ENCODE results near the gene OR10H3. TPM values are rescaled to one million over a fixed set of nuclear protein-coding genes. Genes with fewer than 3 reads are reported as not detected.
"Not testable (repeated sequence)": the region's sequence is repeated elsewhere in the genome, so short reads cannot be mapped to it uniquely, and the experiment has no call there.

Gene OR10H3
- polyA plus RNA-seq (ENCODE audit: insufficient read length in 3 of 3): not detected

- no peak for DNase-seq (ENCODE audit: low read depth in 3 of 3, low spot score in 2 of 3)
These were observed at the start of gene OR10H3 for GRCh38 chr19:15737722-15738121. TSS of gene OR10H3 (plus strand) at chr19:15737985. CDS start at chr19:15741393, 3,408 bp downstream.

GRCh38 chr19:15696654-15697194 lies 41.1 kb upstream of the OR10H3 start:
- DNase-seq (ENCODE audit: low read depth in 3 of 3, low spot score in 2 of 3): no peak

- DNase-seq (ENCODE audit: low read depth in 3 of 3, low spot score in 2 of 3): no peak
These were observed 35.8 kb upstream of the OR10H3 start for GRCh38 chr19:15701757-15702533.

DNA sequence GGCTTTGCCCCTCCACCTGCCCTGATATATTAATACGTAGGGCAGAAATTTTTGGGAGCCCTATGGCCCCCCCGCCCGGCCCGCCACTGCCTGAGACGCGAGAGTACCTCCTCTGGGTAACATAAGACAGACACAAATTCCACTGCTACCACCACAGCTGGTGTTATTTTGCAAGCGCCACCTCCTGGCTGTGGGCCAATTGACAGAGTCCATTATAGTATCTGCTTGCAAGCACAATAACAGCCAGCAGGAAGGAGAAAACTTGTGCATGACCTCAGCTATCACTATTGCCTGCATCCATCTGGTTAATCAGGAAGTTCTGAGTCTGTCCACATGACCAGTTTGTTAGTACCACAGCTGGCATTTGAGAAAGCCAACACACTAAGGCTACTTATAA lies 35.3 kb upstream of the OR10H3 start:
- DNase-seq (ENCODE audit: low read depth in 3 of 3, low spot score in 2 of 3): peak in 1 of 3 donors; percentile 12

GRCh38 chr19:15714638-15715037 lies 23.1 kb upstream of the OR10H3 start:
- DNase-seq (ENCODE audit: low read depth in 3 of 3, low spot score in 2 of 3): no peak

DNA sequence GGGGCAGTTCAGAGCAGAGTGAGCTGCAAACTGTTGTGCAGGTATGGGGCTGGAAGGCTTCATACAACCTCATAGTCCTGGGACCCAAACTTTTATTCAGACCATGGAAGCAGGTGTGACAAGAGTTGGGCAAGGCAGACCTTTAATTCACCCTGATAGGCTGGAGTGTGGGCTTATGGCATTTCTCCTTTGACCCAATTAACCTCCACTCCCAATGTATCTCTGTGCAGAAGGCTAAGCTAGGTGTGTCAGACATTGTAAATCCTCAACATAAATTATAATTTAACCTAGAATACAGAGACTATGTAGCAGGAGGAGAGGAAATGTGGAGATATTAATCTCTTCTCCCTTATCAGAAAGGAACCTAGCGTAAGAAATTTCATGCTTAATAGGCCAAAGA lies 22.1 kb upstream of the OR10H3 start:
- no peak for DNase-seq (ENCODE audit: low read depth in 3 of 3, low spot score in 2 of 3)

- DNase-seq (ENCODE audit: low read depth in 3 of 3, low spot score in 2 of 3): no peak
These were observed 20.0 kb upstream of the OR10H3 start for GRCh38 chr19:15717809-15718208.

- no peak for DNase-seq (ENCODE audit: low read depth in 3 of 3, low spot score in 2 of 3)
These were observed 16.5 kb upstream of the OR10H3 start for GRCh38 chr19:15721268-15721667.

- DNase-seq (ENCODE audit: low read depth in 3 of 3, low spot score in 2 of 3): no peak
These were observed 14.8 kb upstream of the OR10H3 start for GRCh38 chr19:15722956-15723355.

DNA sequence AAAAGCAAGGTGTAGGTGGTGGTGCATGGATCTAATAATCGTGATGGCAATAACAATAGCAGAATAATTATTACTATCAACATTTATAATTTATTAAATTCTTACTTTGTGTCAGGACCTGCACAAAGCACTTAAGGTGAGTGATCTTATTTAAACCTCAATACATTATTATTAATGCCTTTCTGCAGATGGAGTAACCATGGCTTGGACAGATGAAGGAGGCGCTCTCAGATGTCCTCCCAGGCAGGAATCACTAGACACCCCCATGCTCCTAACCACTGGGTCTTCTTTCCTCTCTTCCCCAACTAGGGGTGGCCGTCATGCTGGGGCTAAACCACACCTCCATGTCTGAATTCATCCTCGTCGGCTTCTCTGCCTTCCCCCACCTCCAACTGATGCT lies 10.1 kb upstream of the OR10H3 start, which contains the start of gene OR10H2:
Gene OR10H2 (plus strand): TSS at position 301 of the 400 bp plus-strand sequence. CDS start 20 bp downstream, at position 321.
- DNase-seq (ENCODE audit: low read depth in 3 of 3, low spot score in 2 of 3): no peak

DNA sequence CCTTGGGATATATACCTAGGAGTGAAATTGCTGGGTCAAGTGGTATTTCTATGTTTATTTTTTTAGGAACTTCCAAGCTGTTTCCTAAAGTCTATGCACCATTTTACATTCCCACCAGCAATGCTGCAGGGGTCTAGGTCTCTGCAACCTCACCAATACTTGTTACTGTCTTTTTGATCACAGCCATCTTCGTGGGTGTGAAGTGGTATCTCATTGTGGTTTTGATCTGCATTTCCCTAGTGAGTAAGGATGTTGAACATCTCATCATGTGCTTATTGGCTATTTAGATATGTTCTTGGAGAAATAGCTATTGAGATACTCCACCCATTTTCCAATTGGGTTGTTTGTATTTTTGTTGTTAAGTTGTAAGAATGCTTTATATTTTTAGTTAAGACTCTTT lies 7.2 kb upstream of the OR10H3 start:
- no peak for DNase-seq (ENCODE audit: low read depth in 3 of 3, low spot score in 2 of 3)

- no peak for DNase-seq (ENCODE audit: low read depth in 3 of 3, low spot score in 2 of 3)
These were observed 5.4 kb upstream of the OR10H3 start for GRCh38 chr19:15732388-15732787.

DNA sequence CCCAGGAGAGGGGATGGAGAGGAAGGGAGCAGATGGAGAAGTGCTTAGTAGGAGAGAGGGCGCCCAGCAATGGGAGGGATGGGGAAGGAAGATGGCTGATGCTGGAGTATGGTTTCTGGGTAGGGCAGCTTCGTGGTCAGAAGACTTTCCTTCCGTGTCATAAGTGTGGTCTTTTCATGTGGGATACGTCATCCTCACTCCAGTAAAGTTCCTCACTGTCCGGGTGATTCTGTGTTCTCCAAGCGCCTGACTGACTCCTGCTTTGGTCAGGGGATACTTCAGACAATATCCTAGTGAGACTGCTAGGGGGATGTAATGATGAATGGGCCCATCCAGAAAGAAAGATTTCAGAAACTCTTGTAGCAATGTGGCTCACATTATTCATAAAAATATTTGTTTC lies 3.9 kb upstream of the OR10H3 start:
- DNase-seq (ENCODE audit: low read depth in 3 of 3, low spot score in 2 of 3): no peak

GRCh38 chr19:15740785-15741184 lies 3.0 kb downstream of the OR10H3 start:
- no peak for DNase-seq (ENCODE audit: low read depth in 3 of 3, low spot score in 2 of 3)

DNA sequence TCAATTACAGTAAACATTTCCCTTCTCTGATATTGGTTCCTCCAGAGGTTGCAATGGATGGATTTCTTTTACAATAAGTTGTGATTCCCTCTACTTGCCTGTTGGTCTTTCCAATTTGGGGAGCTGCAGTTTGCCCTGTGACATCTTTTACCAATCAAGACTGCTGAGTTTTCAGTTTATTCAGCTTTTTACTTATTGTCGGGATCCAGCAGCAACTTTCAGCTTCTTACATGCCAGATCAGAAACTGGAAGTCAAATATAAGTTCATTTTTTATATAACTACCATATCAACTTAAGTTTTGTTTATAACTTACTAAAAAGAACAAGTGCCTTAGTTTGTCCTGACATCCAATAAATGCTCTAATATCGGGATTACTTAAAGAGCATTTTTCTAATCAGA lies 10.5 kb downstream of the OR10H3 start:
- DNase-seq (ENCODE audit: low read depth in 3 of 3, low spot score in 2 of 3): no peak

DNA sequence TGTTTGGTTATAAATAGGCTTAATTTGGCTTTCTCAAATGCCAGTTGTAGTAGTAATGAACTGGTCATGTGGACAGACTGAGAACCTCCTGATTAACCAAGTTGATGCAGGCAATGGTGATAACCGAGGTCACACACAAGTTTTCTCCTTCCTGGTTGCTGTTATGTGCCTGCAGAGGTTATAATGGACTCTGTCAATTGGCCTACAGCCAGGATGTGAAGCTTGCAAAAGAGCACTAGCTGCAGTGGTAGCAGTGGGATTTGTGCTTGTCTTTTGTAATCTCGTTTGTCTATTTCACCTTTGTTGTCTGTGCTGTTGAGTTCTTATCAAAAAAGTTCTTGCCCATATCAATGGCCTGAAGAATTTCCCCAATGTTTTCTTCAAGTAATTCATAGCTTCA lies 20.6 kb downstream of the OR10H3 start:
- DNase-seq (ENCODE audit: low read depth in 3 of 3, low spot score in 2 of 3): no peak

DNA sequence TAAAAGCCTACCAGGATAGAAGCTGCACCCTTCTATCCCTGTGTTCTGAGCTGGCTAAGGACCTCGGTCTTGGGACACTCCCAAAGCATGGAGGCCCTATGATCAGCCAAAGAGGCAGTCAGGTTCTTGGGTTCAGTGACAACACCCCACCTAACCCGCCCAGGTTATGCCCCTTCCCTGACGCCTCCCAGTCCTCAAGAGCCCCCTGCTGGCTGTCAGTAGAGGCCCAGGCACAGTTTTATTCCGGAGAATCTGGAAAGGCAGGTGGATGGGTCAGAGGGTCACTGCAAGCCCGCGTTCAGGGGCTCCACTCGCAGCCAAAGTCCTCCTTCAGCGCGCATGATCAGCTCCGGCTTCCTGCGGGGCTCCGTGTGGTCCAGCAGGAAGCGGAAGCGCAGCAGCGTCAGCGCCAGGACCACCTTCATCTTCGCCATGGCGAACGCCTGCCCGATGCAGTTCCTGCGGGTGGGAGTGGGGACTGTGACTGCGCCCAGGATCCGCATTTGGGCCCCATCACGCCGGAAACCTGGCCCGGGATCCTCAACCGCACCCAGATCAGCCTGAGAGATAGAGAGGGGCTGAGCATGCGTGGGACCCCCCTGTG lies 22.3 kb downstream of the OR10H3 start:
- no peak for DNase-seq (ENCODE audit: low read depth in 3 of 3, low spot score in 2 of 3)

DNA sequence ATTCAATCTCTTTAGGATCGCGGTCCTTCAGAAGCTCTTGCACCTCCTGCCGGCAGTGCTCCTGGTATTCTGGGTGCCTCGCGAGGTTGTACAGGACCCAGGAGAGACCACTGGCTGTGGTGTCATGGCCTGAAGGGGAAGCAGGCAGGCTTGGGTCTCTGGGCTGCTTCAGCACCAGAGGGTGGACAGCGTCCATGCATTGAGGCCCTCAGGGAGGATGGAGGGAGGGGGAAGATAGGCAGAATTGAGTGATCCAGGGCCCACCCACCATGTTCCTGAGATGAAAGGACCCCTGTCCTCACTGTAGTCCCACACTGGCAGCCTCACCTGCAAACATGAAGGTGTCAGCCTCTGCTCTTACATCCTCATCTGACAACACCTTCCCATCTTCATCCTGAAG lies 31.8 kb downstream of the OR10H3 start:
- DNase-seq (ENCODE audit: low read depth in 3 of 3, low spot score in 2 of 3): peak in 1 of 3 donors; percentile 2

DNA sequence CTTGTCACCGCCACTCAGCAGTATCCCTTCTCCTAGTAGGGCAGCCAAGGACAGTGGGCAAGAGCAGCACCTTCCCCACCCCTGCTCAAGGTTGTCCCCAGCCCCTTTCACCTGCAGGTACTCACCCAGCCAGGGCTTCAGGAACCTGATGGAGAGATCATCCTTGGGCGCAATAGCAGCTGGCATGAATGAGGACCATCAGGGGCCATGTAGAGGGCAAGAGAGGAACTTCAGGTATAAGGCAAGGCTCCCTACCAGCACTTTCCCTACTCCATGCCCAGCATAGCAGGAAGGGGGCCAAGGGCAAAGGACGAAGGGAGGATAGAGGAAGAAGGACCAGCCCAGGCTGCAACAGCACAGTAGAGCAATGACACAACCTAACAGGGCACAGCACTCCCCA lies 36.4 kb downstream of the OR10H3 start:
- not testable (repeated sequence) for DNase-seq (ENCODE audit: low read depth in 3 of 3, low spot score in 2 of 3)

GRCh38 chr19:15775249-15775648 lies 37.5 kb downstream of the OR10H3 start:
- no peak for DNase-seq (ENCODE audit: low read depth in 3 of 3, low spot score in 2 of 3)

DNA sequence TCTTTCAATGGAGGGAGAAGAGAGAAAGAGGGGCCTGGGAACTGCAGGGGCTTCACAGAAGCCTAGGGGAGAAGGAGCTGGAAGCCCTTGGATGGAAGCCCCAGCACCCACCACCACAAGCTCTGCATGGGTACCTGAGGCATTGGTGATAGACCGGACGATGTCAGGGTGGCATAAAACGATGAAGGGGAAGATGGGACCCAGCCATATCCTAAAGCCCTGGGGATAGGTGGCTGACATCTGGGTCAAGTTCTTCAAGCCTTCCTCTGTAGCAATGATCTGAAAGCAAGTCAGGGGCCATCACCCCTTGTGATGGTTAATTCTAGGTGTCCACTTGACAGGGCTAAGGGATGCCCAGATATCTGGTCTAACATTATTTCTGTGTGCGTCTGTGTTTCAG lies 38.5 kb downstream of the OR10H3 start:
- DNase-seq (ENCODE audit: low read depth in 3 of 3, low spot score in 2 of 3): no peak
